ENCODE measurements around the gene CASP2. TPM values are rescaled to one million over a fixed set of nuclear protein-coding genes. Genes with fewer than 3 reads are reported as not detected.

The CASP2 gene
- 11.6 and 12.6 TPM in 2 replicates for total RNA-seq

GRCh38 chr7:143287935-143288826, at the start of gene CASP2:
TSS of gene CASP2 (plus strand) at chr7:143288351. CDS start at chr7:143288456, 105 bp downstream.

DNA sequence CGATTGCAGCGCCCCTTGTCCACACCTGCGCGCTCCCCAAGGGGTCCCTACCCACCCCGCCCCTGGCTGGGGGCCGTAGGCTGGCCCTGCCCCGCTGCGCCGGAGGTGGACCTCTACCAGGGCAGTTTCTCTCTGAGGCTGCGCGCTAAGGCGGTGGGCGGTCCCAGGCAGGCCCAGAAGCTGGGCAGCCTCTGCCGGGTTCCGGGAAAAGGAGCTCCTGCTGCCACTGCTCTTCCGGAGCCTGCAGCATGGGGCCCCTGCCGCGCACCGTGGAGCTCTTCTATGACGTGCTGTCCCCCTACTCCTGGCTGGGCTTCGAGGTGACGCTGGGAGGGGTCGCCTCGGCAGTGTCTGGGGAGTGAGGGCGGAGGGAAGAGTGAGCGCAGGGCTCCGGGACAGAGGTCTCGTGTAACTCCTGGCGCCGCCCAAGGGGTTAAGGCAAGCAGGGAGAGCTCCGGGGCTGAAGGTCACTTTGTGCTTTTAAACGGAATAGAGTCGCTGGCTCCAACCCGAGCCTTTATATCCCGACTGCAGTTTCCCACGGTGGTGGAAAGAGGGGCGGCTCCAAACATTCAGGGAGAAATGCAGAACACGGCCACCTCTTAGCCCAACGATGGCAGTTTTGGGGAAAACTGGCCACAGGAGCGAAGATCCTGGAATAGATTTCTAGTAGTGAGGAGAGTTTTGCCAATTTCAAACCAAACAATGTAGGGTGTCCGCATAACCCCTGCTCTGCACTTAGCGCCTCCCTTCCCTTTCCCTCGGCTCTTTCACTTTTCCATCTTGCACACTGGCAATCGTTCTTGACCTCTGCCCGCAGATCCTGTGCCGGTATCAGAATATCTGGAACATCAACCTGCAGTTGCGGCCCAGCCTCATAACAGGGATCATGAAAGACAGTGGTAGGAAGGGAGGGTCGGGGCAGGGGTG, 24.6 kb upstream of the CASP2 start, which contains the start of gene GSTK1:
GSTK1 (plus strand) TSS at position 176 of the 930 bp plus-strand sequence; CDS start at position 249, 73 bp downstream.

DNA sequence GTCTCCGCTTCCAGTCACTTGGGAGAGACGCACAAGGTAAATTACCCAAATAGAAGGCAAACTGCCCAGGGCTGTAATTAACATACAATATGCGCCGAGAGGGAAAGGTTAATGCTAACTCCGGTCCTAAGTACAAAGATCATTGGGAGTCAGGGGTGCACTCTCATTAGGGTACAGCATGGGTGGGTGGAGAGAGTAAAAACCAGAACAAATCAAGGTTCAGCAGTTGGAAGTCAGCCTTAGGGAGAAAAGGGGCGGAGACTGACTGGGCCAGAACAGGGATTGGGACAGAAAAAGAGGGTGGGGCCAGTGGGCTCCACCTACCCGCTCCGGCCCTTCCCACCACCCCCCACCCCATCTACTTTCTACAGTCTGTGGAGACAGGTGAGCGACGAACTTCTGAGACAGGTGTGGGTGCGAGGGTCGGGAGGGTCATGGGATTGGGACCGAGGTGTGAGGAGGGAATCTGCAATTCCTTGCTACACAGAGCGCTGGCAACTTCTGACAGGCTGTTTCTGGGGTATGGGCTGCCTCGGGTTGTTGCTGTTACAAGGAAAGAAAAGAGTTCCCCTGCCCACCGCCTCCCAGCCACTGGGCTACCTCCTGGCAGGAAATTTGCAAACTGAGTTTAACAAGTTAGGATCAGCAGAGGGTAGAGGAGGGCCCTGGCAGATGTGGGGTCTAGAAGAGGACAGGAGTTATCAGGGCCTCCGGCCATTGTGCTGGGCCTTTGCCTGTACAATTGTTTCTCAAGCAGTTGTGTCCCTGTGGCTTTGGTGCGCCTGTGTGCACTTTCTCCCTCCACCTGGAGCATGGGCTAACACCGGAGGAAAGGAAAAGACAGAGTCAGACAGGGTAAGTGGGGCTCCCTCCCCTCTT, 3.3 kb upstream of the CASP2 start, which contains the start of gene TMEM139:
TMEM139 (plus strand) TSS at position 368 of the 879 bp plus-strand sequence. CDS start 1,000 bp downstream, outside the sequence.

GRCh38 chr7:143315776-143316175, 27.6 kb downstream of the CASP2 start, which contains the start of gene CLCN1:
TSS of gene CLCN1 (plus strand) at chr7:143316111. CDS start at chr7:143316213, 102 bp downstream.

Small RNAs within 50 kb of the gene (small RNA-seq; reads per million reads assigned to genes)
- gene RN7SL481P (not detected), gene RN7SL535P (not detected)

Other genes starting within 250 kb of the CASP2 start
- not detected in 2 replicates for gene OR6V1, start 236.0 kb upstream of the CASP2 start, total RNA-seq
- gene PIP, start 156.3 kb upstream of the CASP2 start, total RNA-seq: not detected in 2 replicates
- gene TAS2R39, start 104.9 kb upstream of the CASP2 start, total RNA-seq: not detected in 2 replicates
- gene TAS2R40, start 66.3 kb upstream of the CASP2 start, total RNA-seq: not detected in 2 replicates
- gene GSTK1, start 24.9 kb upstream of the CASP2 start, total RNA-seq: 92.3 and 94.9 TPM in 2 replicates
- gene TMEM139, start 3.4 kb upstream of the CASP2 start, total RNA-seq: 0.11 TPM in 1 of 2 replicates, not detected in the other
- gene CLCN1, start 27.8 kb downstream of the CASP2 start, total RNA-seq: not detected in 2 replicates
- 0.39 and 0.54 TPM in 2 replicates for gene FAM131B, start 74.4 kb downstream of the CASP2 start, total RNA-seq
- gene ZYX, start 93.0 kb downstream of the CASP2 start, total RNA-seq: 25.1 and 34.1 TPM in 2 replicates
- gene EPHA1, start 120.5 kb downstream of the CASP2 start, total RNA-seq: not detected in 2 replicates
- gene TAS2R60, start 155.1 kb downstream of the CASP2 start, total RNA-seq: not detected in 2 replicates
- gene TAS2R41, start 189.5 kb downstream of the CASP2 start, total RNA-seq: not detected in 2 replicates

All from articular chondrocyte of knee joint (primary cell).